ENCODE measurements around the gene ZDHHC20. TPM values are rescaled to one million over a fixed set of nuclear protein-coding genes. Genes with fewer than 3 reads are reported as not detected.

ZDHHC20 gene
- total RNA-seq, 2 experiments from 2014 or later, result 98.2 to 106 TPM

Other genes with a start within 250 kb of the ZDHHC20 start
- 10 to 100 TPM; 33.1 to 35.3 TPM for gene MICU2, start 144.9 kb upstream of the ZDHHC20 start, total RNA-seq
- gene FGF9, start 211.8 kb upstream of the ZDHHC20 start, total RNA-seq, result under 1 TPM in 1 of 2 experiments, not detected in 1; 0.21 TPM

Data from activated CD8-positive, alpha-beta T cell treated with anti-CD3 and anti-CD28 coated beads, Interleukin-2, amount 10 ng/mL, durations not matched to agents 7 days and 5 days (primary cell).